ENCODE data around the gene PPIC. TPM values are rescaled to one million over a fixed set of nuclear protein-coding genes. Genes with fewer than 3 reads are reported as not detected.

Gene PPIC
- total RNA-seq (2014; rRNA removed; shearing (Covaris generic)) = 13.7 and 14.8 TPM in 2 replicates

GRCh38 chr5:123036391-123037103 lies at the start of gene PPIC:
Gene PPIC, minus strand, starts transcription at chr5:123036725. Its CDS starts 100 bp downstream, at chr5:123036625.

Small RNA genes lying within 50 kb of the gene (small RNA-seq; reads per million reads assigned to genes)
- not detected for gene RN7SL689P
- gene RN7SL711P = not detected

Other genes with a start within 250 kb of the PPIC start
- gene SNX24, start 191.1 kb downstream of the PPIC start, total RNA-seq (2014; rRNA removed; shearing (Covaris generic)) = 25.9 and 34.7 TPM in 2 replicates
- gene PRDM6, start 52.5 kb upstream of the PPIC start, total RNA-seq (2014; rRNA removed; shearing (Covaris generic)) = 0.03 and 0.08 TPM in 2 replicates